HG03097 (cell line): ENCODE measurements around the gene FBXW5.

Experiments used
- ATAC-seq: cut with Tn5 transposase; IDR thresholded peaks from one replicate; pipeline ENCODE4 v1.9.1; 2021; ENCODE audit not compliant: unreplicated experiment, low FRiP score

The FBXW5 gene

GRCh38 chr9:136978073-136978864 lies 33.7 kb upstream of the FBXW5 start:
- ATAC-seq = no peak

DNA sequence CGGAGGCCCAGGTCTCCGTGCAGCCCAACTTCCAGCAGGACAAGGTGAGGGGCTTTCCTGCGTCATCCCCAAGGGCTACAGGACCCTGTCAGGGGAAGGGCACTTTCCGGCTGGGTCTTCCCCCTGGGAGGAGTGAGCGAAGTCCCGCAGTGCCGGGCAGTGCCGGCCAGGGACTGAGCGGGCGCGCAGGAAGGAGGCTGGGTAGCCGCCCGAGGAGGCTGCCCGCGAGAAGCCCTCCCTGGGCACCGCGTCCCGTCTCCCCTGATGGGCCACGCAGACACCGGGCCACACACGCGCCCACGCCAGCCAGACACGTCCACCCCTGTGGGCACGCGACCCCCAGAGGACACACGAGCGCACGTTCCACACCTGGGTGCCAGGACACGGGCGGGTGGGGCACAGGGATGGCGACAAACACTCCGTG lies 33.1 kb upstream of the FBXW5 start:
- ATAC-seq = no peak

- ATAC-seq = no peak
Observed at GRCh38 chr9:136977223-136977622, 32.7 kb upstream of the FBXW5 start, which contains the start of gene PTGDS. TSS of gene PTGDS (plus strand) at chr9:136977504. CDS start at chr9:136977579, 75 bp downstream.

GRCh38 chr9:136975644-136976043 lies 31.1 kb upstream of the FBXW5 start:
- no peak for ATAC-seq

GRCh38 chr9:136974817-136975535 lies 30.4 kb upstream of the FBXW5 start:
- ATAC-seq = no peak

DNA sequence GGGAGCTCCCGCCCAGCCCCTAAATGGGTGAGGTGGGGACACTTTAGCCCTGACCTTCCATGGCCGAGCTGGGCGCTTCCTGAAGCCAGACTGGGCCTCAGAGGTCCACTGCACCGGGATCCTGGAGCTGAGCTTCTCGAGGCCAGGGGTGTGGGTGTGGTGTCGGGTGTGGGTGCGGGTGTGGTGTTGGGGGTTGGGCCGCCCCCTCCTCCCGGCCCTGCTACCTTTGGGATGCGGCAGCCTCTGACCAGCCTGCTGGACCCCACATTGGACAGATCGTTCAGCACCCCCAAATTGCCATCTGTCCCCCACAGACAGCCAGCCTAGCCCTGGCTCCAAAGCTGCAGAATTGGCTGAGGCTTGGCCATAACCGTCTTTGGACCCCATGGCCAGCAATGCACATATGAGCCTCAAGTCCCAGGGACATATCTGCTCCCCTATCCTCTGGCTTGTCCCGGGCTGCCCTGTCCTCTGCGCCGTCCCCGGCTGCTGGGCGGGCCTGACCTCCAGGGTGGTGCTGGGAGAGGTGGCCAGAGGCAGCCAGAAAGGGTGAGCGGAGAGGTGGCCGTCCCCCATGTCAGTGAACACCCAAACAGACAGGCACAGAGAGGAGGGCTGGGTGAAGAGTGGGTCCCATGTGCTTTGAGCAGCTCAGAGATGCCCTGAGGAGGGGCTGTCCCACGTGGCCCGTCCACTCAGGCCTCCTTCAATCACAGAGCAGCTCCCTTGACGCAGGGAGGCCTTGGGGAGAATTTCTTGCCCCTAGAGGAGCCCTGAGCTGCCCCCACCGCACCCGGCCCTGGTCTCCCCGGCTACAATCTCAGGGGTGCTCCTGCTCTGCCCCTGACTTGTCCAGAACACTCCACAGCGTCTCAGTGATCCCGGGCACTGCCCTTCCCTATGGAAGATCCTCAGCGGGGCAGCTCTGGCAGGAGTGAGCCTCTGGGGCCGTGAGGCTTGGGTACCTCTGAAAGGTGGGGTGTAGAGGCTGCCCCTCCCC lies 29.4 kb upstream of the FBXW5 start:
- no peak for ATAC-seq

DNA sequence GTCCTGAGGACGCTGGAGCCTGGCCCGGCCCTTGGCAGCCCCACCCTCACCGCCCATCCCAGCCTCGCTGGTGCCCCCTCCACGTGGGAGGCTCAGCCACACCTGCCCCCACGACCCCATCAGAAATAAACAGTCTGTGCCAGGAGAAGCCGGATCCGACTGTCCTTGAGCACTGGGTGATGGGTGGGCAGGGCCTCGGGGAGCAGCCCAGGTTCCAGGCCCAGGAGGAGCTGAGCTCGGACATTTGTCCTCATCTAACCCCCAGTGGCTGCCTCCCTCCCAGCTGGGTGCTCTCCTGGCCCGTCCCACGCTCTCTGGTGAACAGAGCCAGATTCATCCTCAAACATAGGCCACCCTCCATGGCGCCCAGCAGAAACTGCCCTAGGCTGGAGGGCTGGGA lies 28.2 kb upstream of the FBXW5 start:
- no peak for ATAC-seq

DNA sequence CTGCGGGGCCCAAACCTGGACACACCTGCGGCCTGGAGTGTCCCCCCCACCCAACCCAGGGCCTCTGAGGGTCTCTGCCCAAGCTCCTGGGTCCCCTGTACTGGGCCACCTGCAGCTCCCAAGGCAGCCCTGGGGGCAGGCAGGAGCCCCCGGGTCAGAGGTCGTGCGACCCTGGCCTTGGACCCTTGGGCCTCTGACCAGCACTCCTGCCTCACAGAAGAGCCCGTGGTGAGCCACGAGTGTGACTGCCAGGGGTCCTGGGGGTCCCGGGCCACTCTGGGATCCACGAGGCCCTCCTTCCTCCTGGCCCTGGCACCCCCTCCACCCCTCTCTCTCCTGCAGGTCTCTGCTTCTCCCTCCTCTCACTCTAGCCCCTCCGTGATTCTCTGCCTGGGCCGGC lies 27.8 kb upstream of the FBXW5 start:
- no peak for ATAC-seq

GRCh38 chr9:136971746-136972145 lies 27.2 kb upstream of the FBXW5 start:
- ATAC-seq = no peak

DNA sequence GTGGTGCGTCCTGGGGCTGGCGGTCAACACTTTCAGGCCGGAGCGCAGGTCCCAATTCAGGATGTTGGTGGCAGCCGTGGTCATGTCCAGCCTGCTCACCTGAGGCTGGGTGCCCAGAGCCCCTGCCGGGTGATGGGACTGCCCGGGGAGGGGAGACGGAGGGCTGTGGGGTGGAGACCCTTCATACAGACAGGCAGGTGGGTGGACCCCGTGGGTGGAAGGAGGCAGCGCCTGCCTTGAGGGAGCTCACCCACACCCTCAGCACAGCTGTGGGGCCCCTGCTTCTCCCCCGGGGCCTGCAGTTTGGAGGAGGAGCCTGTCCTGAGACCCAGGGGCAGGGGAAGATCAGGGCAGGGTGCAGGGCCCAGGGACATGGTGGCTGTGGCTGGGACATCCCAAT lies 25.8 kb upstream of the FBXW5 start:
- no peak for ATAC-seq

DNA sequence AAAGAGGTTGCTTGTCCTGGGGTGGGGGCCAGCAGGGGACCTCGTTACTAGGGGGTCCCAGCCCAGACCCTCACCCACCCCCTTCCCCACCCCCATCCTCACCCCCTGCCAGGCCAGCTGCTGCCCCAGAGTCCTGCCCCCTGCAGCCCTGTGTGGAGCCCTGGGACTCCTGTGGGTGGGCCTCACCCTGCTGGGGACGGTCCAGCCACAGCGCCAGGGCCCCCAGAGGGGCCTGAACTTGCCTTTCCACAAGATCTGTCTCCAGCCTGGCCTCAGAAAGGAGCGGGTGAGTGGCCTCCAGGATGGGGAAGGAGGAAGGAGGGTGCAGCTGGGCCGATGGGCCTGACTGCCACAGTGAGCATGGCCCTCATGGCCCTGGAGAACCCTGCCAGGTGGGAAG lies 25.2 kb upstream of the FBXW5 start:
- no peak for ATAC-seq

- no peak for ATAC-seq
Observed at GRCh38 chr9:136969150-136969549, 24.6 kb upstream of the FBXW5 start.

DNA sequence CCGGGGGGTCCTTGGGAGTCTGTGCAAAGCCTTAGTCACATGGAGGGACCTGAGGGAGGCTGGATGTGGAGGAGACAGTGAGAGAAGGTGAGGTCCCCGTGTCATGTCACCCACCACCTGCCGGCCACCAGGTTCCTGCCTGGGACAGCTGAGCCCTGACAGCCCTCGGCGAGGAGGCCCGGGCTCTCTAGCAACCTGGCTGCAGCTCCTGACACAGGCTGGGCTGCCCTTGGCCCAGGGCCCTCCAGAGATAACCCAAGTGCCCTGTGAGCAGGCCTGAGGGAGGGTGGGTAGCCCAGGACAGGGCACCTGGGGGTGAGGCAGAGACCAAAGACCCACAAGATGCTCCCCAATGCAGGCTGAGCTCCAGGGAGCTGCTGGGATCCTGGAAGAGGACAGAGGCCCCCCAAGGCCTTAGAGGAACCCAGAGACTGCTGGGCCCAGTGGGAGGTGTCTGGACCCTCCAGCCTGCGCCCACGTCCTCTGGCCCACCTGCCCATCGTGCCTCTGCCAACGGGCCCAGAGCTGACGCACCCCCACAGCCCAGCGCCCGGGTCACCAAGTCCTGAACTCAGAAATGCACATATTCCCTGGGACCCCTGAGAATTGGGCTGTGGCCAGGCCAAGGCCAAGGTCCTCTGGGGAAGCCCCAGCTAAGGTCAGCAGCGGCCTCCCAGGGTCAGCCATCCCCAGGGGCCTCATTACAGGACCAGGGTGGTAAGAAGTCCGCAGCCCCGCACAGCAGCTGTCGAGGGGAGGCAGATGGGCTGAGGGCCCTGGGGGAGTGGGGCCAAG lies 24.0 kb upstream of the FBXW5 start:
- ATAC-seq = no peak

DNA sequence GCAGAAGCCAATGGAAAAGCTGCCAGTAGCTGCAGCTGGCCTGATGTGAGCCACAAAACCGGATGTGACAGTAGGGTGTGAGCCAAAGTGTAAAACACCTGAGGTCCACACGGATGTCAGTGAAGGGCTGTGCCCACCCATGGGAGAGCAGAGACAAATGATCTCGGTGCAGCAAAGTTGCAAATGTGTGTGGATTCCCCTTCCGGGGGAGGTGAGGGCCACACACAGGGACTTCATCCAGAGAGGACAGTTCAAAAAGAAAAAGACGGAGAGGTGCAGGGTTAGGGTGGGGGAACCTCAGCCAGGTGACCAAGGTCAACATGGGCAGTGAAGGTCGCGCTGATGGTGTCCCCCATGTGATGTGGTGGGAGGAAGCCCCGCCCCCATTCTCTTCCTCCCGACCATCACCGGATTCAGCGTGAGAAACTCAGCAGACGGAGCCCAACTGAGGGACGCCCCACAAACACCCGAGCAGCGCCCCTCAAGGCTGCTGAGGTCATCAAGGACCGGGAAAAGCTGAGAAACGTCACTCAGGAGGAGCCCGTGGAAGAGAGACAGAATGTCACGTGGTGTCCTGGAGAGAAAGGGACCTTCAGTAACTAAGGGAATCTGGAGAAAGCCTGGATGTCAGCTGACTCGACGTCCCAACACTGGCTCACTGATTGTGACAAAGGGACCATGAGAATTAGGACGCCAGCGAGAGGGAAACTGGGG lies 21.4 kb upstream of the FBXW5 start:
- no peak for ATAC-seq

GRCh38 chr9:136964833-136965422 lies 20.4 kb upstream of the FBXW5 start:
- ATAC-seq = no peak

DNA sequence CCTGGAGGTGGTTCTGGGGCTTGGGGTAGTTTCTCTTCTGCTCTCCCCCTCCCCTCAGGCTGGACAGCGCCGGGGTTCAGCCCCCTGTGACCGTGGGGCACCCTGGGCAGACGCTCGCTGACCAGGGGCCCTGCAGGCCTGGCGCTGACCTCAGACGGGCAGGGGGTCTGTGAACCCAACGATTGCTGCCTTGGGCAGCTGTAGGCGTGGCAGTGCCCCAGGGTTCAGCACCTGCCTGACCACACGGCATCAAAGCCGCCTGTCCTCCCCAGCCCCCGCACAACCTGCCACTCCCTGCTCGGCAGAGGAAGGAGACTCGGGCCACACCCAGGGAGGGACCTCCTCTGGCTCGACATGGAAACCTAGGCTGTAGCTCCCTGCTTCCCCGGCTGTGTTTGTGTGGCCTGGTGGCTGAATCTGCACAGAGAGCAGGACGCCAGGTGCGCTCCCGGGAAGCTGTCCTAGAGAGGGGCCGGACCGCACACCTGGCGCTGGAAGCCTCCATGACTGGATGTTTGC lies 19.7 kb upstream of the FBXW5 start:
- no peak for ATAC-seq

DNA sequence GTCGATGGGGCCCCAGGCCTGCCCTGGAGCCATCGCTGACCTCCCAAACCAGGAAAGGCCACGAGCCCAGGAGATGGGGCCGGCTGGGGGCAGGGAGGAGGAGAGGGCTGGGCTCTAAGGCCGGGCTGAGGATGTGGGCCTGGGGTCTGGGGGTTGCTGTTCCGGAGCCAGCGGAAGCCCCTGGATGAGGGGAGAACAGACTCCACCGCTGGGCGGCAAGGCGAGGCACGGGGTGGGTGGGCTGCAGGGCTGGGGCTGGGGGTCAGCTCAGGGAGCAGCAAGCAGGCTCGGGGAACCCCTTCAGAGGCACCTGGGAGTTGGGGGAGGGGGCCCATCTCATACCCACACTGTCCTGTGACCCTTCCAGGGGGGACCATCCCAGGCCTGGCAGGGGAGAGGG lies 19.2 kb upstream of the FBXW5 start:
- ATAC-seq = no peak

- ATAC-seq = no peak
Observed at GRCh38 chr9:136963341-136963740, 18.8 kb upstream of the FBXW5 start.
